Heart right ventricle (tissue), 16 donors: Measurements from ENCODE around the gene VPS37D. TPM values are rescaled to one million over a fixed set of nuclear protein-coding genes. Genes with fewer than 3 reads are reported as not detected.
"Not testable (repeated sequence)": the region's sequence is repeated elsewhere in the genome, so short reads cannot be mapped to it uniquely, and the experiment has no call there.

Experiments used
- ATAC-seq, 8 donors: fragments of 200-7000 bp; cut with Tn5 transposase; one replicate each; pipeline ENCODE4 v1.9.1; 2020; ENCODE audit warnings: mild to moderate bottlenecking in 8 of 8, moderate library complexity in 8 of 8, moderate number of reproducible peaks in 1 of 8
- DNase-seq, 2 donors: peaks; one replicate each; pipeline ENCODE4 v3.0.0-alpha.2; 2020
- H3K27ac ChIP-seq, 10 donors: fragments of 200-600 bp; sonication (generic) in 2 of 10; one replicate each; pipeline versions ENCODE4 v1.5.0 to v1.8.0; 2020 to 2022; ENCODE audit warnings: mild to moderate bottlenecking in 3 of 10
- H3K27me3 ChIP-seq, 7 donors: fragments of 200-600 bp; one replicate each; pipeline ENCODE4 v1.8.0; 2021 to 2022; ENCODE audit warnings: mild to moderate bottlenecking in 2 of 7
- H3K36me3 ChIP-seq, 9 donors: fragments of 200-600 bp; sonication (generic) in 1 of 9; one replicate each; pipeline versions ENCODE4 v1.5.0 to v1.8.0; 2020 to 2022; ENCODE audit warnings: mild to moderate bottlenecking in 2 of 9
- H3K4me1 ChIP-seq, 9 donors: fragments of 200-600 bp; sonication (generic) in 1 of 9; one replicate each; pipeline versions ENCODE4 v1.5.0 to v1.8.0; 2020 to 2022; ENCODE audit warnings: mild to moderate bottlenecking in 4 of 9
- H3K4me3 ChIP-seq, 10 donors: fragments of 200-600 bp; sonication (generic) in 2 of 10; one replicate each; pipeline versions ENCODE4 v1.5.0 to v1.8.0; 2020 to 2022; ENCODE audit warnings: mild to moderate bottlenecking in 7 of 10, moderate library complexity in 2 of 10
- H3K9me3 ChIP-seq, 11 donors: fragments of 200-600 bp in 10 of 11; sonication (generic) in 2 of 11; one replicate each; pipeline versions ENCODE4 v1.5.0 to v1.8.0; 2013 to 2022; ENCODE audit warnings: mild to moderate bottlenecking in 2 of 11, control low read depth in 1 of 11, moderate library complexity in 1 of 11
- WGBS, 2 donors: extraction: QIAGEN DNeasy Blood & Tissue Kit; methylation state at CpG; one replicate each; pipeline ENCODE4 v1.1.7; 2013; ENCODE audit warnings: inconsistent platforms in 1 of 2; 5-methylcytosine and 5-hydroxymethylcytosine counted together
- intact Hi-C, 10 donors: fragments of 100-400 bp; cut with DNase I; formaldehyde crosslinking; loops; one replicate each; pipeline versions ENCODE4 v1.11.1 to v1.14.2; 2022
- polyA plus RNA-seq, 2 donors: library from polyadenylated mRNA; stranded (reverse); fragments of 200-250 nt; gene quantifications; one replicate each; pipeline ENCODE4 v1.2.3, GENCODE V29; 2013
- total RNA-seq, 10 donors: library from RNA; stranded (reverse); fragmentation: NEBNext Ultra II Directional in 3 of 10; extraction: Animal tissue kit (Norgen Biotek cat#: 25700) in 3 of 10; gene quantifications; one replicate each; pipeline versions ENCODE4 v1.2.1 to v1.2.4, GENCODE V29; 2021 to 2023
- TF ChIP-seq, protein P1 (sequence below), 9 donors: fragments of 200-600 bp; sonication (generic) in 2 of 9; IDR thresholded peaks; one replicate each; pipeline versions ENCODE4 v1.5.0 to v1.8.0; 2021 to 2022; ENCODE audit warnings: antibody characterized with exemption in 9 of 9, mild to moderate bottlenecking in 5 of 9, moderate library complexity in 1 of 9
- donor health status: Arrhythmogenic right ventricular cardiomyopathy.
- donor health status: ischemic (EF 13 %, LVEDD 7.1; RV severe dilation, severe dysfunction).
- donor health status: healthy with polysubstance abuse.
- donor health status: DM: no; HTN: yes; CAD: no.
- donor health status: DM: no; HTN: no; CAD: no.
- donor health status: ischemic (EF 25% LVEDD 6.9; RV normal size, moderate dysfunction).
- donor health status: ischemic (EF 25% LVEDD 5.7; RV mildly dilated, moderate dysfunction).
- donor health status: healthy.
- donor health status: DM: yes; HTN: yes; CAD: no.
- donor health status: Ischemic cardiomyopathy.
- donor health status: ischemic (EF 35%, LVEDD 5.7; RV mildly dilated, moderate dysfunction).
- donor health status: nonischemic (EF 11% LVEDD 7.7; RV severe dilation, severe dysfunction).
- donor health status: DM: yes; HTN: yes; CAD: no.
- donor health status: PGD.
- donor health status: ischemic (EF 29% LVEDD 5.4; RV normal size, mild dysfunction).
- donor health status: nonischemic (EF 23%, LVEDD 6.1; RV moderate dilation, normal function).

Gene VPS37D
- total and polyA plus RNA-seq, 12 donors: 1.1 to 3.6 (median 2.1) TPM

DNA sequence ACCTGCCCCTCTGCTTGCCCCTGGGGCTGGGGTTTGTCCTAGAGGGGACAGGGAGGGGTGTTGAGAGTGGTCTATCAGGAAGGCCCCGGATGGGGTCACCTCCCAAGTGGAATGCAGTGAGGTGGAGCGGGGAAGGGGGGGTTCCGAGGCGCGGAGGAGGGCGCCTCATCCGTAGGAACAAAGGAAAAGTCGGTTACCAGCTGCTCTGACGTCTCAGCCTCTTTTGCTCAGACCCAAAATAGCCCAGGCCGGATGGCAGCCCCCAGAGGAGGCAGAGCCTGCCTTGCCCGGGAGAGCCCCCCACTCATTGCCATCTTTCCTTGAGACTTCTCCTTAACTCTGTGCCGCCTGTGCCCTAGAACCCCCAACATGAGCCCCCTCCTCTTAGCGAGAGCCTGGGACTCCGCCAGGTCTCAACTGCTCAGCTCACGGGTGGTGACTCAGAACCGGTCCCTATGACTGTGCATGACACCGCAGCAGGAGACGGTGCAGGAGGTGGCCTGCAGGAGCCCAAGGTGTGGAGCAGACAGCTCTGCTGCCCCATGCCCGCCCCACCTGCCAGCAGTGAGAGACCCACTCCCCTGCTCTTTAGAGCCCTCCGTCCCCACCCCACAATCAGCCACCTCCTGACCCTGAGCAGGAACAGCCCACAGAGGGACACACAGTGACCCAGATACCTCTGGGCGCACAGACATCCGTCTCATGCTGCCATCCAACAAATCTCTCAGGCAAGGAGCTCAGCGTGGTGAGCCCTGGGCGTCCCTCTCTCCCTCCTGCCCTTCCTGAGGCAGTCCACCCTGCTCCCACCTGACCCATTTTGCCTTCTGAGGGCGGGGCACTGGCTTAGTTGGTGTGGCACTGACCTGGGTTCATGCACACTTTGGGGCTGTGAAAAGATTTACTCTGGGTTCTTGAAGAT, 38.8 kb downstream of the VPS37D start:
- Histone ChIP-seq H3K36me3 (peaks cover 0 to 12% (median 0%) of the 10 kb centered on the region in 9 donors), H3K27ac (no peak overlapping the region), H3K4me1 (peaks cover 0 to 6% (median 0%) of the 10 kb centered on the region in 9 donors), H3K9me3 (no peaks in the 10 kb centered on the region), H3K27me3 (no peaks in the 10 kb centered on the region), H3K4me3 (no peak overlapping the region)
- ATAC-seq: no peak
- intact Hi-C loops: no loop called here
- TF ChIP-seq, protein P1, sequence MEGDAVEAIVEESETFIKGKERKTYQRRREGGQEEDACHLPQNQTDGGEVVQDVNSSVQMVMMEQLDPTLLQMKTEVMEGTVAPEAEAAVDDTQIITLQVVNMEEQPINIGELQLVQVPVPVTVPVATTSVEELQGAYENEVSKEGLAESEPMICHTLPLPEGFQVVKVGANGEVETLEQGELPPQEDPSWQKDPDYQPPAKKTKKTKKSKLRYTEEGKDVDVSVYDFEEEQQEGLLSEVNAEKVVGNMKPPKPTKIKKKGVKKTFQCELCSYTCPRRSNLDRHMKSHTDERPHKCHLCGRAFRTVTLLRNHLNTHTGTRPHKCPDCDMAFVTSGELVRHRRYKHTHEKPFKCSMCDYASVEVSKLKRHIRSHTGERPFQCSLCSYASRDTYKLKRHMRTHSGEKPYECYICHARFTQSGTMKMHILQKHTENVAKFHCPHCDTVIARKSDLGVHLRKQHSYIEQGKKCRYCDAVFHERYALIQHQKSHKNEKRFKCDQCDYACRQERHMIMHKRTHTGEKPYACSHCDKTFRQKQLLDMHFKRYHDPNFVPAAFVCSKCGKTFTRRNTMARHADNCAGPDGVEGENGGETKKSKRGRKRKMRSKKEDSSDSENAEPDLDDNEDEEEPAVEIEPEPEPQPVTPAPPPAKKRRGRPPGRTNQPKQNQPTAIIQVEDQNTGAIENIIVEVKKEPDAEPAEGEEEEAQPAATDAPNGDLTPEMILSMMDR (IDR thresholded peaks at IDR 0.05): no peak
- WGBS, 2 donors: 82 to 83% methylated on average over 25 of the region's 25 CpGs
- no peak for DNase-seq

DNA sequence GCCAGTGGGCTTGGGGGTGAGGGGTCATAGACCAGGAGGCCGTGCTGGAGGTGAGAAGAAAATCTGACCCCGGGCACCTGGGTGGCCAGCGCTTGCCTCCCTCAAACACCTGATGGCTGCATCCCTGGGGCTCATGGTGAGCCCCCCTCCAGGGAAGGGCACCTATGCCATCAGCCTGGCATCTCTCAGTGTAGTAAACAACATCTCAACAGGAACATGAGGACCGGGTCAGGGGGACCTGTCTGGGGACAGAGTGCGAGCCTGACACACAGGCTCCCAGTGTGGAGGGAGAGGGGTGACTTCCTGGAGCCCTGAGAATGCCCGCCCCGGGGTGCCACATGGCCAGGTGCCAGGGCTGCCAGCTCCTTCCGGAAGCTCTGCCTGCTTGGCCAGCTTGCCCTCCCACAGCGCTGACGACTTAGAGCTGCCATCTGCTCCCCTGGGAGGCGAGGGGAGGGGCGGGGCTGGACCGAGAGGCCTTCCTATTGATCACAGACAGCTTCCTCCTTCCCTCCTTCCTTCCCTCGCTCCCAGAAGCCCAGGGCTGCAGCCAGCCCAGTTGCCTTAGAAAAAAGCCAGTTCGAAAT, 39.5 kb downstream of the VPS37D start:
- TF ChIP-seq, protein P1 (IDR thresholded peaks at IDR 0.05): no peak
- H3K4me3 ChIP-seq: no peak overlapping the region
- H3K9me3 ChIP-seq: no peaks in the 10 kb centered on the region
- ATAC-seq (no peak), DNase-seq (peak in 1 of 2 donors; percentile 42)
- intact Hi-C loops: no loop called here
- no peak overlapping the region for H3K27ac ChIP-seq
- 81 to 85% methylated on average over 15 of the region's 15 CpGs for WGBS, 2 donors
- no peaks in the 10 kb centered on the region for H3K27me3 ChIP-seq
- peaks cover 0 to 6% (median 0%) of the 10 kb centered on the region in 9 donors for H3K36me3 ChIP-seq
- H3K4me1 ChIP-seq: peaks cover 0 to 6% (median 0%) of the 10 kb centered on the region in 9 donors

DNA sequence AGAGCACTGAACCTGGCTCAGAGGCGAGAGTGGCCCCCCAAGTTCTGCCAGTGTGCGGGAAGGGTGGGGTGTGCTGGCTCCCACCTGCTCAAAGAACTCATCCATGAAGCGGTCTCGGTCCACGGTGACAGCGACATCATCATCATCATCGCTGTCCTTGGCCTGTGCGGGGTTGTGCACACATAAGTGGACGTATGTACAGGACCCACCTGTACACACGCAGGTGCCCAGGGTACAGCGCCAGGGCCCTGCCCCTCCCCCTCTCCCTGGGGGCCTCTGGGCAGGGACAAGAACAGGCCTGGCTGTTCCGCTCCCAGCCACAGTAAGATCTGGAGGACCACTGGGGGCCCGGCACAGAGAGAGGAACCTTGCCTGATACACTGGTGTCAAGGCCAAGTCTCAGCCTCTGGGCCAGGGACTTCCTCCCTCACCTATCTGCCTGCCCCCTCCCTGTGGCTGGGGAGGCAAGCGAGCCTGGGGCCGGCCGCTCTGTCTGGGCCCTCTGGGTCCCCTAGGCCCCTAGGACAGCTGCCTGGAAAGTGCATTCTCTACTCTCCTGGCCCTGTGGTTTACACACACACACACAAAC, 41.4 kb downstream of the VPS37D start:
- Histone ChIP-seq H3K36me3 (no peaks in the 10 kb centered on the region), H3K4me3 (no peak overlapping the region), H3K27me3 (peaks cover 0 to 9% (median 0%) of the 10 kb centered on the region in 7 donors), H3K4me1 (peaks cover 0 to 6% (median 0%) of the 10 kb centered on the region in 9 donors), H3K27ac (no peak overlapping the region), H3K9me3 (no peaks in the 10 kb centered on the region)
- WGBS, 2 donors: 92 to 96% methylated on average over 16 of the region's 16 CpGs
- ATAC-seq (no peak), DNase-seq (no peak)
- TF ChIP-seq, protein P1 (IDR thresholded peaks at IDR 0.05): no peak
- intact Hi-C loops: no loop called here

DNA sequence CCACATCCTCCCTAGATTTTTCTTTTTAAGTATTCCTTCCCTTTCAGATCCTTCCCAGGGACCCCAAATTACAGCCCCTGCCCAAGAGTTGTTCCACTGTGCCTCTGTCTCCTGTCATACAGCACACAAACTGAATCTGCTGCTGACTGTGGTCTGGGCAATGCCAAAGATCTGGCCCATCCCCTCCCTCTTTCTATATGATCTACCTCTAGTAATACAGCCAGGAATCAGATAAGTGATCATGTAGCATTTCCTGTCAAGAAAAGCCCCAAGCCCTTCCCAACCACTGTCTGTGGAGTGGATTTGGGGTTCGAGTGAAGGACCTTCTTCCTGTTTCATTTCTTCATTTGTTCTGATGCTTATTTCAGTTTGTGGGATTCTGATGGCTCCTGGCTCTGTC, 45.1 kb downstream of the VPS37D start:
- H3K27me3 ChIP-seq: peaks cover 0 to 30% (median 0%) of the 10 kb centered on the region in 7 donors
- no peak overlapping the region for H3K4me3 ChIP-seq
- no peak overlapping the region for H3K27ac ChIP-seq
- TF ChIP-seq, protein P1 (IDR thresholded peaks at IDR 0.05): no peak
- DNase-seq: no peak
- peaks cover 0 to 23% (median 6%) of the 10 kb centered on the region in 9 donors for H3K4me1 ChIP-seq
- 77 to 94% methylated on average over 1 of the region's 1 CpG for WGBS, 2 donors
- ATAC-seq: no peak
- no peaks in the 10 kb centered on the region for H3K9me3 ChIP-seq
- intact Hi-C loops: loop anchor here in 1 of 10 donors (5.0 kb wide), 1 partner anchor 40 kb away; no protein-coding TSS in a partner anchor
- H3K36me3 ChIP-seq: no peaks in the 10 kb centered on the region

DNA sequence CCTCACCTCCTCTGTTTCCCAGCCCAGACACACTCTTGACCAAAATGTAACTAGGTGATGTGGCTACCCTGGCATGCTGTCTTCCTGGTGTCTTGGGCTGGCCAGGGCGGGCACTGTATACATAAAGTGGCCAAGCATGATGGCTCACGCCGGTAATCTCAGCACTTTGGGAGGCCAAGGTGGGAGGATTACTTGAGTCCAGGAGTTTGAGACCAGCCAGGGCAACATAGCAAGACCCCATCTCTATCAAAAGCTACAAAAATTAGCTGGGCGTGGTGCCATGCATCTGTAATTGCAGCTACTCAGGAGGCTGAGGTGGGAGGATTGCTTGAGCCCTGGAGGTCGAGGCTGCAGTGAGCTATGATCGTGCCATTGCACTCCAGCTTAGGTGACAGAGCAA, 45.7 kb downstream of the VPS37D start:
- peaks cover 0 to 36% (median 0%) of the 10 kb centered on the region in 7 donors for H3K27me3 ChIP-seq
- peaks cover 0 to 29% (median 10%) of the 10 kb centered on the region in 9 donors for H3K4me1 ChIP-seq
- not testable (repeated sequence) for H3K27ac ChIP-seq, ATAC-seq, H3K4me3 ChIP-seq, H3K9me3 ChIP-seq, DNase-seq, H3K36me3 ChIP-seq
- intact Hi-C loops: loop anchor here in 1 of 10 donors (5.0 kb wide), 1 partner anchor 41 kb away; no protein-coding TSS in a partner anchor
- 95 to 96% methylated on average over 6 of the region's 6 CpGs for WGBS, 2 donors
